GM18511 (cell line): Measurements from ENCODE around the gene RAB44.
A peak's percentile ranks its signal among the peaks of the same experiment; 100 is the strongest.

Source experiments
- ATAC-seq: cut with Tn5 transposase; IDR thresholded peaks from one replicate; pipeline ENCODE4 v1.9.1; 2021; ENCODE audit warnings: mild to moderate bottlenecking, moderate library complexity; ENCODE audit not compliant: unreplicated experiment

RAB44 gene

GRCh38 chr6:36751833-36752186 lies 54.2 kb downstream of the RAB44 start:
- no peak for ATAC-seq

- no peak for ATAC-seq
These were observed 54.7 kb downstream of the RAB44 start for GRCh38 chr6:36752187-36752885.

- peak; percentile 55 for ATAC-seq
These were observed 55.4 kb downstream of the RAB44 start for GRCh38 chr6:36752886-36753506.

GRCh38 chr6:36753671-36754405 lies 56.2 kb downstream of the RAB44 start:
- no peak for ATAC-seq

- no peak for ATAC-seq
These were observed 57.2 kb downstream of the RAB44 start for GRCh38 chr6:36754582-36755434.

- peak; percentile 39 for ATAC-seq
These were observed 58.1 kb downstream of the RAB44 start for GRCh38 chr6:36755435-36756348.

GRCh38 chr6:36756786-36757185 lies 59.2 kb downstream of the RAB44 start:
- no peak for ATAC-seq

- ATAC-seq, result no peak
These were observed 59.6 kb downstream of the RAB44 start for GRCh38 chr6:36757206-36757605.

- no peak for ATAC-seq
These were observed 60.4 kb downstream of the RAB44 start for GRCh38 chr6:36757943-36758508.

GRCh38 chr6:36758516-36759147 lies 61.0 kb downstream of the RAB44 start:
- no peak for ATAC-seq

GRCh38 chr6:36759148-36759759 lies 61.6 kb downstream of the RAB44 start:
- ATAC-seq, result peak; percentile 50

GRCh38 chr6:36760685-36761435 lies 63.2 kb downstream of the RAB44 start:
- no peak for ATAC-seq

GRCh38 chr6:36762123-36762522 lies 64.5 kb downstream of the RAB44 start:
- ATAC-seq, result no peak

- ATAC-seq, result no peak
These were observed 67.6 kb downstream of the RAB44 start for GRCh38 chr6:36765190-36765589.

GRCh38 chr6:36765594-36766398 lies 68.2 kb downstream of the RAB44 start:
- peak; percentile 83 for ATAC-seq

- ATAC-seq, result no peak
These were observed 68.8 kb downstream of the RAB44 start for GRCh38 chr6:36766399-36766945.

GRCh38 chr6:36769183-36769675 lies 71.6 kb downstream of the RAB44 start:
- ATAC-seq, result no peak
